Hepatocyte (in vitro differentiated cells): ENCODE data around the gene USP37.

ENCODE experiments used
- EZH2 ChIP-seq: fragments of 200-600 bp; sonication (generic); IDR thresholded peaks from 2 replicates; pipeline ENCODE4 v1.6.1; 2016; ENCODE audit warnings: antibody characterized with exemption, mild to moderate bottlenecking, borderline replicate concordance
- TF ChIP-seq, protein P1 (sequence below): fragments of 200-600 bp; sonication (generic); IDR thresholded peaks from 2 replicates; pipeline ENCODE4 v1.5.1; 2016; ENCODE audit warnings: antibody characterized with exemption, mild to moderate bottlenecking; ENCODE audit not compliant: poor library complexity

DNA sequence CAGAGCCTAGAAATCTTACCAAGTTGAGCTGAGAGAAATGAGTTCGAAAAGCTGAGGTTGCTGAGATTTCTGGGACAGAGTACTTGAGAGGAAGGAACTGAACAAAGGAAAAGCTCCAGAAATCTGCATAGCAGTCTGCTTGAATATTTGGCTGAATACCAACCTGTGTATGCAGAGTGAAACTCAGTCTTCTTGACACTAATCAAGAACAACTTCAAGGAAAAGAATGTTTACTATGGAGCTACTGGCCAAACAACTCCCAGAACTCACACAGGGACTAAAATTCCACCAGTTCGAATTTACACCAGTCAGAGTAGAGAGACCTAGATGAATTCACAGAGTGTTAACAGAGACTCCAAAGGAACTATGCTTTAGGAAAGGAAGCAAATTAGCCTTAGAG lies 66.5 kb downstream of the USP37 start:
- TF ChIP-seq, protein P1, sequence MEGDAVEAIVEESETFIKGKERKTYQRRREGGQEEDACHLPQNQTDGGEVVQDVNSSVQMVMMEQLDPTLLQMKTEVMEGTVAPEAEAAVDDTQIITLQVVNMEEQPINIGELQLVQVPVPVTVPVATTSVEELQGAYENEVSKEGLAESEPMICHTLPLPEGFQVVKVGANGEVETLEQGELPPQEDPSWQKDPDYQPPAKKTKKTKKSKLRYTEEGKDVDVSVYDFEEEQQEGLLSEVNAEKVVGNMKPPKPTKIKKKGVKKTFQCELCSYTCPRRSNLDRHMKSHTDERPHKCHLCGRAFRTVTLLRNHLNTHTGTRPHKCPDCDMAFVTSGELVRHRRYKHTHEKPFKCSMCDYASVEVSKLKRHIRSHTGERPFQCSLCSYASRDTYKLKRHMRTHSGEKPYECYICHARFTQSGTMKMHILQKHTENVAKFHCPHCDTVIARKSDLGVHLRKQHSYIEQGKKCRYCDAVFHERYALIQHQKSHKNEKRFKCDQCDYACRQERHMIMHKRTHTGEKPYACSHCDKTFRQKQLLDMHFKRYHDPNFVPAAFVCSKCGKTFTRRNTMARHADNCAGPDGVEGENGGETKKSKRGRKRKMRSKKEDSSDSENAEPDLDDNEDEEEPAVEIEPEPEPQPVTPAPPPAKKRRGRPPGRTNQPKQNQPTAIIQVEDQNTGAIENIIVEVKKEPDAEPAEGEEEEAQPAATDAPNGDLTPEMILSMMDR: no peak
- no peak for TF ChIP-seq EZH2
